SJCRH30 (cell line): ENCODE results near the gene LRRC75A. TPM values are rescaled to one million over a fixed set of nuclear protein-coding genes. Genes with fewer than 3 reads are reported as not detected.
A peak's percentile ranks its signal among the peaks of the same experiment; 100 is the strongest.
"Not testable (repeated sequence)": the region's sequence is repeated elsewhere in the genome, so short reads cannot be mapped to it uniquely, and the experiment has no call there.

Experiments used
- DNase-seq, 2 experiments: peaks; one replicate each; pipeline ENCODE4 v3.0.0-alpha.2; 2015 to 2020
- H3K27ac ChIP-seq: fragments of 250-450 bp; sonication (Bioruptor Pico); 2 replicates; pipeline ENCODE4 v1.5.1; 2020; ENCODE audit warnings: mild to moderate bottlenecking, moderate library complexity
- H3K27me3 ChIP-seq: fragments of 250-450 bp; sonication (Bioruptor Pico); 2 replicates; pipeline ENCODE4 v1.5.1; 2020; ENCODE audit warnings: mild to moderate bottlenecking, moderate library complexity
- H3K36me3 ChIP-seq: fragments of 250-450 bp; sonication (Bioruptor Pico); 2 replicates; pipeline ENCODE4 v1.5.1; 2020; ENCODE audit warnings: mild to moderate bottlenecking, moderate library complexity
- H3K4me1 ChIP-seq: fragments of 250-450 bp; sonication (Bioruptor Pico); 2 replicates; pipeline ENCODE4 v1.5.1; 2020; ENCODE audit warnings: mild to moderate bottlenecking, moderate library complexity
- H3K4me3 ChIP-seq: fragments of 250-450 bp; sonication (Bioruptor Pico); 2 replicates; pipeline ENCODE4 v1.5.1; 2020; ENCODE audit warnings: mild to moderate bottlenecking, moderate library complexity
- H3K9me3 ChIP-seq: fragments of 250-450 bp; sonication (Bioruptor Pico); replicated peaks from 2 replicates; pipeline ENCODE4 v1.5.1; 2020; ENCODE audit warnings: mild to moderate bottlenecking, moderate library complexity
- total RNA-seq: library from RNA; depleted of rRNA; stranded (reverse); fragments of >200 nt; shearing (Covaris generic); gene quantifications from 2 replicates; pipeline ENCODE4 v1.2.3, GENCODE V29; 2014

Gene LRRC75A
- total RNA-seq, 1 experiment from 2014 or later = 3.7 TPM

DNA sequence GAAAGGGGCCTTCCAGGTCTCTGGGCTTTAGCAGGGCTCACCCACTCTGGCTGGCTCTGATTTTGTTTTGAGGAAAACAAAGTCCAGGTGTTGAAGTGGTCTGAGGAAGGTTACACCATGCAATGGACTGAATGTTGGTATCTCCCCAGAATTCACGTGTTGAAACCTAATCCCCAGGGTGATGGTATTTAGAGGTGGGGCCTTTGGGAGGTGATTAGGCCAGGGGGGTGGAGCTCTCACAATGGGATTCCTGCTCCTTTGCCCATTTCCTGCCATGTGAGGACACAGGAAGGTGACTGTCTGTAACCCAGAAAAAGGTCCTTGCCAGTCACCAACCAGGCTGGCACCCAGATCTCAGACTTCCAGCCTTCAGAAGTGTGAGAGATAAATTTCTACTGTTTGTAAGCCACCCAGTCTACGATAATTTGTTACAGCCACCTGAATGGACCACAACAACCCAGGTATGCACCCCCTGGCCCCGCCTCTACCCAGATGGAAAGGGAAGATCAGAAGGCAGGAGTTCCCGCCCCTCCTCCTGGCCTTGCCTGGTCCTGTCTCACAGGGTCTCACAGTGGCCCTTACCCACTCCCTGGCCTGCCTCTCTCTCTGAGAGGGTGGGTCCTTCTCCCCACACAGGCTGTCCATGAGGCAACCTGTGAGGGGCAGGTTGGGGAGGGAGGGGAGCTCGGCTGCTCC is 32.0 kb downstream of the LRRC75A start:
- Histone ChIP-seq H3K27me3 (no peaks in the 10 kb centered on the region), H3K36me3 (no peaks in the 10 kb centered on the region), H3K9me3 (no peaks in the 10 kb centered on the region), H3K4me1 (peaks cover 5% of the 10 kb centered on the region; the same call in 1 of the 2 replicates), H3K4me3 (no peak overlapping the region), H3K27ac (no peak overlapping the region)
- DNase-seq = no peak

GRCh38 chr17:16459271-16459670 is 32.7 kb downstream of the LRRC75A start:
- H3K9me3 ChIP-seq = no peaks in the 10 kb centered on the region
- no peak overlapping the region for H3K27ac ChIP-seq
- H3K4me1 ChIP-seq = peaks cover 5% of the 10 kb centered on the region; the same call in 1 of the 2 replicates
- no peaks in the 10 kb centered on the region for H3K36me3 ChIP-seq
- H3K4me3 ChIP-seq = no peak overlapping the region
- H3K27me3 ChIP-seq = no peaks in the 10 kb centered on the region
- DNase-seq = no peak

- Histone ChIP-seq H3K27me3 (no peaks in the 10 kb centered on the region), H3K4me3 (no peak overlapping the region), H3K36me3 (no peaks in the 10 kb centered on the region), H3K4me1 (no peaks in the 10 kb centered on the region), H3K27ac (no peak overlapping the region), H3K9me3 (no peaks in the 10 kb centered on the region)
- peak in 1 of 2 experiments; percentile 56 for DNase-seq
These were observed 35.2 kb downstream of the LRRC75A start for GRCh38 chr17:16456742-16457316.

- Histone ChIP-seq H3K4me3 (no peak overlapping the region), H3K9me3 (no peaks in the 10 kb centered on the region), H3K36me3 (no peaks in the 10 kb centered on the region), H3K27ac (no peak overlapping the region), H3K27me3 (no peaks in the 10 kb centered on the region), H3K4me1 (no peaks in the 10 kb centered on the region)
- DNase-seq = no peak
These were observed 35.8 kb downstream of the LRRC75A start for GRCh38 chr17:16455997-16456741.

GRCh38 chr17:16453493-16453851 is 38.5 kb downstream of the LRRC75A start:
- DNase-seq = no peak
- H3K36me3 ChIP-seq = peaks cover 5% of the 10 kb centered on the region
- no peaks in the 10 kb centered on the region for H3K4me1 ChIP-seq
- H3K27me3 ChIP-seq = no peaks in the 10 kb centered on the region
- H3K9me3 ChIP-seq = no peaks in the 10 kb centered on the region
- no peak overlapping the region for H3K27ac ChIP-seq
- H3K4me3 ChIP-seq = no peak overlapping the region

DNA sequence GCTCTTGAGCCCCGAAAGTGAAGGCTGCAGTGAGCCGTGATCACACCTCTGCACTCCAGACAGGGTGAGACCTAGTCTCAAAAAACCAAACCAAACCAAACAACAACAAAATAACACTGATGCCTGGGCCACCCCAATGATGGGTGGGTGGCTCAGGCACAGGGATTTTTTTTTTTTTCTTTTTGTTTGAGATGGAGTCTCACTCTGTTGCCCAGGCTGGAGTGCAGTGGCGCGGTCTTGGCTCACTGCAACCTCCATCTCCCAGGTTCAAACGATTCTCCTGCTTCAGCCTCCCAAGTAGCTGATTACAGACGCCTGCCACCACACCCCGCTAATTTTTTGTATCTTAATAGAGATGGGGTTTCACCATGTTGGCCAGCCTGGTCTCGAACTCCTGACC is 39.7 kb downstream of the LRRC75A start:
- H3K4me1 ChIP-seq, DNase-seq, H3K27ac ChIP-seq, H3K4me3 ChIP-seq, H3K27me3 ChIP-seq, H3K9me3 ChIP-seq: not testable (repeated sequence)
- peaks cover 17% of the 10 kb centered on the region for H3K36me3 ChIP-seq

DNA sequence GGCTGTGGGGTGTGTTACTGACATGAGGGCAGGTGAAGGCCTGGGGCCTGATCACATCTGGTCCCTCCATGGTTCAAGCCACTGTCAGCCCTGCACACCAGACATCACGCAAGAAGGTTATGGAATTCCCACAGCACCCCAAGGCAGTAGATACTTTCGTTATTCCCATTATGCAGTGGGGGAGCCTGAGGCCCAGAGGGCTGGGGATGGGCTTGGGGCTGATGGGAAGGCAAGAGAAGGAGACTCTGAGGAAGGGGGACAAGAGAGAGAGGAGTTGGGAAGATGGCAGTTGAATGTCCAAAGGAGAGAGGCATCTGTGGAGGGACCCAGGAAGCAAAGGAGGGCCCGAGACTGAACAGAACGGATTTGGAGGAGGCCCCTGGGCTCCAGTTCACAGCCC is 42.0 kb downstream of the LRRC75A start:
- no peak for DNase-seq
- Histone ChIP-seq H3K4me3 (no peak overlapping the region), H3K27ac (no peak overlapping the region), H3K4me1 (no peaks in the 10 kb centered on the region), H3K36me3 (peaks cover 37% of the 10 kb centered on the region), H3K9me3 (no peaks in the 10 kb centered on the region), H3K27me3 (no peaks in the 10 kb centered on the region)

DNA sequence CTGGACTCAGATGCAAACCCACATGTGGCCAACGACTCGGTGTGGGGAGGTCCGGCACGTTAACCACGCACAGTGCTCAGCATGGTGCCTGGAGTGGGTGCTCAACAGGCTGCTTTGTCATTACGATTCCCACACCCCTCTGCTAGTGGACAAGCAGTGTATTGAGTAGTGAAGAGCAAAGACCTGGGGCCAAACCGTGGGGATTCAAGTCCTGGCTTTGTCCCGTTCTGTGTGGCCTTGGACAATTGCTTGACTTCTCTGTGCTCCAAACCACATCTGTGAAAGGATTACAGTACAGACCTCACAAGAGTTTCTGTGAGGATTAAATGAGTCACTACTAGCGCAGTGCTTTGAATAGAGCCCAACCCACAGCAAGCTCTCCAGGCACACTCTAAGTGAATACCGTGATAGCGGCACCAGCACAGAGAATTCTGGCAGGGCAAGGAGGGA is 42.8 kb downstream of the LRRC75A start:
- DNase-seq = no peak
- Histone ChIP-seq H3K27me3 (no peaks in the 10 kb centered on the region), H3K9me3 (no peaks in the 10 kb centered on the region), H3K36me3 (peaks cover 44% of the 10 kb centered on the region), H3K4me1 (no peaks in the 10 kb centered on the region), H3K27ac (no peak overlapping the region), H3K4me3 (no peak overlapping the region)

GRCh38 chr17:16448490-16448889 is 43.5 kb downstream of the LRRC75A start:
- Histone ChIP-seq H3K4me3 (no peak overlapping the region), H3K27ac (no peak overlapping the region), H3K36me3 (peaks cover 51% of the 10 kb centered on the region), H3K27me3 (no peaks in the 10 kb centered on the region), H3K9me3 (no peaks in the 10 kb centered on the region), H3K4me1 (peaks cover 2% of the 10 kb centered on the region; the same call in 1 of the 2 replicates)
- no peak for DNase-seq

DNA sequence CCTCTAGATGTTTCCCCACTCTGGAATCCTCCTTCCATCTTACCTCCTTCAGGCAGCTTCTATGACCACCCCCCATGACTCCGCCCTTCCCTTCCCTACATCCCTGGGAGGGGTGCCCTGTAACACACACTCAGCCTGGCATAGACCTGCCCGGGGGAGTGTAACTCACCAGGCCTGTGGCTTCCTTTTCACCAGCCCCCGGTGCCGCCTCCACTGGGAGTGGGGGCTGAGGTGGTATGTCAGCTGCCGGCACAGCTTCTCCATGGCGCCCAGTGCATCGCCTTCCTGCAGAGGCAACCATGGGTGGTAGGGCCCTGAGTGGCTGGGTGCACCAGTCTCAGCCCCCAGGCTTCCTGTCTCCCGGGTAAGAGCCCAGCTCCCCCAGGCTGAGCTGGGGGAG is 44.3 kb downstream of the LRRC75A start:
- H3K4me3 ChIP-seq = no peak overlapping the region
- no peaks in the 10 kb centered on the region for H3K9me3 ChIP-seq
- H3K27ac ChIP-seq = no peak overlapping the region
- no peak for DNase-seq
- H3K36me3 ChIP-seq = peaks cover 59% of the 10 kb centered on the region
- H3K4me1 ChIP-seq = peaks cover 7% of the 10 kb centered on the region
- H3K27me3 ChIP-seq = no peaks in the 10 kb centered on the region

- H3K36me3 ChIP-seq = peaks cover 71% of the 10 kb centered on the region
- no peaks in the 10 kb centered on the region for H3K9me3 ChIP-seq
- H3K4me1 ChIP-seq = peaks cover 18% of the 10 kb centered on the region
- H3K4me3 ChIP-seq = no peak overlapping the region
- DNase-seq = peak in 1 of 2 experiments; percentile 57
- no peak overlapping the region for H3K27ac ChIP-seq
- no peaks in the 10 kb centered on the region for H3K27me3 ChIP-seq
These were observed 45.5 kb downstream of the LRRC75A start for GRCh38 chr17:16446338-16446983.

DNA sequence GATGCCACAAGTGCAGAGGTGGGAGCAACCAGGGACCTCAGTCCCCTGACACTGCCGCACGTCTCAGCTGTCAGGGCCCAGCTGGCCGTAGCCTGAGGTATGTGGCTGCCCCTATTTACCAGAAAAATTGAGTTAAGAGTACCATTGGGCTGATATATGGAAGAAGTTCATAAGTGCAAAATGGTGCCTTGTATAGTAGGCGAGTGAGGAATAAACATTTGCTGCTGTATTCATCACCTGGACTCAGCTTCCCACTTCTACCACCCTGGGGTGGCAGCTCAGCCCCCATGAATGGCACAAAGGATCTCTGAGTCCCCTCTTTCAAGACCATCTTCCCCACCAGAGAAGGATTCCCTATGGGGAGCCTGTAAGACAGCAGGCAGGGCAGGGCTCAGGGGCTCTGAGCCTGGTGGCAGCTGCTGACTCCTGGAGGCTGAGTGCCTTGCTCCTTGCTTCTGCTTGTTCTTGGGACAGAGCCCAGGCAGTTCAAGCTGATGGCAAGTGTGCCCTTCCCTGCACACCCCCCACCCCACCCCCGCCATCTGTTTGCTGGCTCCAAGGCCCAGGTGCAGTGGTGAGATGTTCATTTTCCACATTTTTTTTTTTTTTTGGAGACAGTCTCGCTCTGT is 47.6 kb downstream of the LRRC75A start:
- Histone ChIP-seq H3K4me1 (peaks cover 33% of the 10 kb centered on the region), H3K36me3 (peaks cover 92% of the 10 kb centered on the region), H3K9me3 (no peaks in the 10 kb centered on the region), H3K4me3 (no peak overlapping the region), H3K27ac (no peak overlapping the region), H3K27me3 (no peaks in the 10 kb centered on the region)
- DNase-seq = peak; percentile 60 to 75

- no peak overlapping the region for H3K4me3 ChIP-seq
- peaks cover 93% of the 10 kb centered on the region for H3K36me3 ChIP-seq
- H3K4me1 ChIP-seq = peaks cover 33% of the 10 kb centered on the region
- no peaks in the 10 kb centered on the region for H3K9me3 ChIP-seq
- H3K27me3 ChIP-seq = no peaks in the 10 kb centered on the region
- peak; percentile 60 to 67 for DNase-seq
- peak overlapping the region; percentile 2; the same call in 1 of the 2 replicates for H3K27ac ChIP-seq
These were observed 48.3 kb downstream of the LRRC75A start for GRCh38 chr17:16443511-16444257.
